Stimulated activated CD4-positive, alpha-beta T cell treated with anti-CD3 and anti-CD28 coated beads, TNF-alpha, amount 100 ng/mL, for 4 hours (primary cell): ENCODE measurements around the gene PIK3CG.

Source experiments
- DNase-seq, 3 experiments: peaks; one replicate each; pipeline ENCODE4 v3.0.0-alpha.2; 2020; ENCODE audit warnings: low read depth in 3 of 3

PIK3CG gene

GRCh38 chr7:106858618-106859532, 6.2 kb upstream of the PIK3CG start:
- no peak for DNase-seq

GRCh38 chr7:106862317-106863089, 2.6 kb upstream of the PIK3CG start:
- no peak for DNase-seq

DNA sequence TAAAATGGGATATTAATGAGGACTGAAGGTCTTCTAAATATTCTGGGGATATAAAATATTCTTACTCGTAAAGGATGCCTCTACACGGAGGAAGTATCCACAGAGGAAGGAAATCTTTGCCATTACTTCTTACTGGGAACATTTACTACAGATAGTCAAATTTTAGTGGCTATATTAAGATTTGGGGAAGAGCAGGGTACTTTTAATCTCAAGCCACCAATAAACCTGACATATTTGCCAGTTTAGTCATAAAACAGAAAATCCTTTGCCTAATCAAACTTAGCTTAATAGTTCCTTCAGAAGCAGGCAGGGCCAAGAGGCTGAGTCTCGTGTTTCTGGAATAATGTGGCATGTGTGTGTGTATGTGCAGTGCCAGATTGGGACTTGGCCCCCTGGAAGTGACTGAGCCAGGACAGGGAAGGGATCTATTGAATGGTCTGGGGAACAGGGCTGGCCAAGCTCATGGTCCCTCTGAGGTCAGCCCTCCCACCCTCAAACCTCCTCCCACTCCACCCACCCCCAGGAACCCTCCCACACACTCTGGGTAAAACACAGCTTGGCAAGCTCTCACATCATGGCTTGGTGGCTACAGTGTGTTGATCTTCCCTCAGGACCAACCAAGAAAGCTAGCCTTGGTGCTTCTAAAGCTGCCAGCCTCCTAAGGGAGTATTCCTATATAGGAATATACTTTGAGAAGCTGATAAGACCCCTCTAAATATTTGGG, 1.6 kb upstream of the PIK3CG start:
- DNase-seq: no peak

- DNase-seq: no peak
Measured at GRCh38 chr7:106864298-106865081, 592 bp upstream of the PIK3CG start.

GRCh38 chr7:106866298-106867281, 1.5 kb downstream of the PIK3CG start:
- DNase-seq: no peak

DNA sequence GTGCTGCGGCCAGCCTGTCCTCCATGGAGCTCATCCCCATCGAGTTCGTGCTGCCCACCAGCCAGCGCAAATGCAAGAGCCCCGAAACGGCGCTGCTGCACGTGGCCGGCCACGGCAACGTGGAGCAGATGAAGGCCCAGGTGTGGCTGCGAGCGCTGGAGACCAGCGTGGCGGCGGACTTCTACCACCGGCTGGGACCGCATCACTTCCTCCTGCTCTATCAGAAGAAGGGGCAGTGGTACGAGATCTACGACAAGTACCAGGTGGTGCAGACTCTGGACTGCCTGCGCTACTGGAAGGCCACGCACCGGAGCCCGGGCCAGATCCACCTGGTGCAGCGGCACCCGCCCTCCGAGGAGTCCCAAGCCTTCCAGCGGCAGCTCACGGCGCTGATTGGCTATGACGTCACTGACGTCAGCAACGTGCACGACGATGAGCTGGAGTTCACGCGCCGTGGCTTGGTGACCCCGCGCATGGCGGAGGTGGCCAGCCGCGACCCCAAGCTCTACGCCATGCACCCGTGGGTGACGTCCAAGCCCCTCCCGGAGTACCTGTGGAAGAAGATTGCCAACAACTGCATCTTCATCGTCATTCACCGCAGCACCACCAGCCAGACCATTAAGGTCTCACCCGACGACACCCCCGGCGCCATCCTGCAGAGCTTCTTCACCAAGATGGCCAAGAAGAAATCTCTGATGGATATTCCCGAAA, 2.7 kb downstream of the PIK3CG start:
- DNase-seq: no peak

DNA sequence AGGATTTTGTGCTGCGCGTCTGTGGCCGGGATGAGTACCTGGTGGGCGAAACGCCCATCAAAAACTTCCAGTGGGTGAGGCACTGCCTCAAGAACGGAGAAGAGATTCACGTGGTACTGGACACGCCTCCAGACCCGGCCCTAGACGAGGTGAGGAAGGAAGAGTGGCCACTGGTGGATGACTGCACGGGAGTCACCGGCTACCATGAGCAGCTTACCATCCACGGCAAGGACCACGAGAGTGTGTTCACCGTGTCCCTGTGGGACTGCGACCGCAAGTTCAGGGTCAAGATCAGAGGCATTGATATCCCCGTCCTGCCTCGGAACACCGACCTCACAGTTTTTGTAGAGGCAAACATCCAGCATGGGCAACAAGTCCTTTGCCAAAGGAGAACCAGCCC, 3.3 kb downstream of the PIK3CG start:
- DNase-seq: no peak

DNA sequence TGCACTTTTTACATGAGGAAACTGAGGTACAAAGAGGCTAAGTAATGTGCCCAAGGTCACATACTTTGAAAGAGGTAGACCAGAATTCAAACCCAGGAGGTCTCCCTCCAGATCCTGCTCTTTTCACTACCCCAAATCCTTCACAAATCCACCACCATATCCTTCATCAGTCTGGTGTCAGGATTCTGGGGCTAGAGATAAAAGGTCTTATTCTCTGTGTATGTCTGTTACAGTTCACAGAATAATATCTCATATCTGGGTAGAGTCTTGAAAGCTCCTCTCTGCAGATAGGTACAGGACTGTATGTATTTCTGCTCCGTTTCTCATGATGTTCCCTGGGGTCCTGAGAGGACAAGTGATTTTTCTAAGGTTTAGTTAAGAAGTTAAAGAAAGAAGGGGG, 4.9 kb downstream of the PIK3CG start:
- no peak for DNase-seq

DNA sequence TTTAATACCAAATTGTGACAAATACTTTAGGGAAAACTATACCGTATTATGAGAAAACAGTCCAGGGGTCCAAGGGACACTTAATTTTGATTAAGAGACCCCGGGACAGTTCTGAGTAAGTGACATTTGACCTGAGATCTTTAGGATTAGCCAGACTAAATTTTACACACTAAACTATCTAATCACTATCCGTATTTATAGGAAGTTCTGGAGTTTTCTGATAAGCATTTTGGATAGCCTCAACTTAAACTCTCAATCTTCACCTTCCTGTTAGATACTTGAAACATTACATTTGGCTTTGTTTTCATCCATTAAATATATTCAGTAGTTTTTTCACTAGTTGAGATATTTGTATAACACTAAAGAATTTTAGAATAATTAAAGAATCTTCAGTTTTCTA, 5.4 kb downstream of the PIK3CG start:
- no peak for DNase-seq

- no peak for DNase-seq
Measured at GRCh38 chr7:106870983-106871410, 5.9 kb downstream of the PIK3CG start.

DNA sequence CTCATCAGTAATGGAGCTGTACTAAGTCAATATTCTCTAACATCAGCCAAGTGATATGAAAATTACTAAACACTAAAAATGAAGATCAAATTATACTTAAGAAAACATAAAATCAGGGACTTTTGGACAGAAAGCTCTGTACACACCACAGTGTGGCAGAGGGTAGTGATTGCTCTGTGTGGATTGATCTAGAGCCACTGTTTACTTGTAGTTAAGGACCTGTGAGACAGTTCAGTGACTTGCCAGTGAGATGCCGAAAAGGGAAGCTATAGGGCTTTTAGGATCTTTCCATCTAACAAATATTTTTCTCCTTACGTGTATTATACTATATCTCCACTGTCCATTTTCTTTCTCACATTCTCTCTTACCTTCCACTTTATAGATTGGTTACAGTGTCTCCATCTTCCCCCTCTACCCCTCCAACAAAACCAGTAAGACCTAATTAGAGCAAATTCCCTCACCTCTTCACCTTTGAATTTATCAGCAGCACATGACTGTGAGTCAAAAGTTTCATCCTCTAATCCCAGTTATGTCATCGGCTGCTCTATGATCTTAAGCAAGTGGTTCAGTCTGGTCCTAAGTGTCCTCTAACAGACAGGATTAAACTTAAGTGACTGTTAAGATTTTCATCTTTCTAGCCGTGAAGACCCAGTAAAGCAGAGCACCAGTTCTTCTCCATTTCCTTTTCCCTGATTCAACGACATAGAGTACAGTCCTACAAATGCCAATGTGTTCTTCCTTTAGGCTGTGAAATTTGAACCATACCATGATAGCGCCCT, 6.9 kb downstream of the PIK3CG start:
- DNase-seq: no peak

DNA sequence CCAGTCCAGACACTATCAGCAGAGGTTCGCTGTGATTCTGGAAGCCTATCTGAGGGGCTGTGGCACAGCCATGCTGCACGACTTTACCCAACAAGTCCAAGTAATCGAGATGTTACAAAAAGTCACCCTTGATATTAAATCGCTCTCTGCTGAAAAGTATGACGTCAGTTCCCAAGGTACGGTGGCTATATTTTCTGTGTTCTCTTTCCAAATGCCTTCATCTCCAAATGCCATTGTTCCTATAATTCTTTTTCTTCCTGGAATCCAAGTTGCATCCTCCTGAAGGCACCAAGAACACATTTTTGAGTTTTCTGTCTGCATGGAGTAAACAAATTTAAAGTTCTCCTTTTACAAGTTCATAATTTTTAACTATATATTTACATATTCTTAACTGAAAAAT, 7.7 kb downstream of the PIK3CG start:
- no peak for DNase-seq

- DNase-seq: no peak
Measured at GRCh38 chr7:106874076-106874475, 9.0 kb downstream of the PIK3CG start.

- DNase-seq: no peak
Measured at GRCh38 chr7:106875508-106875907, 10.4 kb downstream of the PIK3CG start.

- DNase-seq: no peak
Measured at GRCh38 chr7:106878748-106879439, 13.8 kb downstream of the PIK3CG start.

GRCh38 chr7:106881984-106882383, 16.9 kb downstream of the PIK3CG start:
- DNase-seq: no peak

GRCh38 chr7:106883456-106884026, 18.5 kb downstream of the PIK3CG start:
- no peak for DNase-seq

DNA sequence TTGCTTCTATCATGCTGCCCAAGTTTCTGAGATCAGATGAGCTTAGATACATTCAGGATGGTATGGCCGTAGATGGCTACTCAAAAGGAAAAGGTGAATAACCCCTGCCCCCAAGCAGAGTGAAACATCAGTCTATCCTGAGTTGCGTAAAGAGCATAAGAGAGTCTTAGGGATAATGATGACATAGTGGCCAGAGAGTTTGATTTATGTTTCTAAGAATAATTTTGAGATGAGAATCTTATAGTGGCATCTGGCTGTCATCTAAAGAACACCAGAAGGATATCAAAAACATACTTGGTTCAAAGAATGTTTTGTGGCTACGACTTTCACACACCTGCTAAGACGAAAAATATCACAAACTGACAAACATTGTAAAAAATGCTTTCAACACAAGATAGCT, 20.6 kb downstream of the PIK3CG start:
- no peak for DNase-seq
